Measurements from ENCODE around the gene GPR18.

GPR18 gene

GRCh38 chr13:99258210-99258860, at the start of gene GPR18:
Gene GPR18, minus strand, starts transcription at chr13:99258379. Its CDS starts 2,507 bp downstream, at chr13:99255872.
- H3K27ac ChIP-seq: no peak within 1 kb of the TSS
- TF ChIP-seq ZFX (IDR thresholded peaks at IDR 0.05): no peak
- TF ChIP-seq CTCF (conservative IDR thresholded peaks at IDR 0.05): no peak

GRCh38 chr13:99307648-99308339, 49.6 kb upstream of the GPR18 start:
- no peak overlapping the region for H3K27ac ChIP-seq
- TF ChIP-seq ZFX (IDR thresholded peaks at IDR 0.05) (no peak), CTCF (conservative IDR thresholded peaks at IDR 0.05) (no peak)

- TF ChIP-seq ZFX (IDR thresholded peaks at IDR 0.05): no peak
- TF ChIP-seq CTCF (conservative IDR thresholded peaks at IDR 0.05): no peak
- no peak within 1 kb of the TSS for H3K27ac ChIP-seq
Observed at GRCh38 chr13:99307247-99307646, 49.1 kb upstream of the GPR18 start, which contains the start of gene GPR183. Gene GPR183, minus strand, starts transcription at chr13:99307399. Its CDS starts 11,254 bp downstream, at chr13:99296145.

GRCh38 chr13:99305566-99305965, 47.4 kb upstream of the GPR18 start:
- TF ChIP-seq ZFX (IDR thresholded peaks at IDR 0.05) (no peak), CTCF (conservative IDR thresholded peaks at IDR 0.05) (no peak)
- H3K27ac ChIP-seq: no peak overlapping the region

GRCh38 chr13:99305158-99305557, 47.0 kb upstream of the GPR18 start:
- TF ChIP-seq CTCF (conservative IDR thresholded peaks at IDR 0.05) (no peak), ZFX (IDR thresholded peaks at IDR 0.05) (no peak)
- no peak overlapping the region for H3K27ac ChIP-seq

- TF ChIP-seq CTCF (conservative IDR thresholded peaks at IDR 0.05) (no peak), ZFX (IDR thresholded peaks at IDR 0.05) (no peak)
- no peak overlapping the region for H3K27ac ChIP-seq
Observed at GRCh38 chr13:99304541-99304940, 46.4 kb upstream of the GPR18 start.

GRCh38 chr13:99303863-99304521, 45.8 kb upstream of the GPR18 start:
- H3K27ac ChIP-seq: no peak overlapping the region
- no peak for TF ChIP-seq ZFX (IDR thresholded peaks at IDR 0.05)
- no peak for TF ChIP-seq CTCF (conservative IDR thresholded peaks at IDR 0.05)
